Measurements from ENCODE around the gene TLR8.

Gene TLR8

DNA sequence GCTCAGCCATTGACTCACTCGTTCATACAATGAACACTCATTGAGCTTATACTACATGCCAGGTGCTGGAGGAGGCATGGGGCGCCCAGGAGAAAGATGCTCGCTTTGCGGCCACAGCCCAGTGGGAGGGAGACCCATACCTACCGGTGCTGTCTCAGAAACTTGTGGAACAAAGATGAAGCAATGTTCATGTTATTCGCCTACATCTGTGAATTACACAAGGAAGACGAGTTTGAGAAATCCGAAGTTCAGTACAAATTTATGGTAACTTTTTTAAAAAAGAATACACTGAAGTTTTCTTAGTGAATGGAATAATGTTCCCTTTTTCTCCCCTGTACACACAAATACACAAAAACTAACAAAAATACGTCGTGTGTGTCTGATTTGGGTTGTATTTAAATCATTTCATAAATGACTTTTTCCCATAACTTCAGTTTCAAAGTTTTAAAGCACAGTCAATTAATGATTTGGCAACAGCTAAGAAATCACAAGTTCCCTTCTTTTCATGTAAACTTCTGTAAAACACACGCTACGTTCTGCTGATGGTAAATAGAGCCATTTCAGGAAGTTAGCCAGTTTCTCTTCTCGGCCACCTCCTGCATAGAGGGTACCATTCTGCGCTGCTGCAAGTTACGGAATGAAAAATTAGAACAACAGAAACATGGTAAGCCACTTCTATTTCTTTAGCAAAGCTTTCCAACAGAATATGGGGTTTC is at the start of gene TLR8:
TLR8 (plus strand) TSS at position 575 of the 716 bp plus-strand sequence; CDS start at position 662, 87 bp downstream.
- DNase-seq (ENCODE audit: low read depth in 2 of 2), result no peak

DNA sequence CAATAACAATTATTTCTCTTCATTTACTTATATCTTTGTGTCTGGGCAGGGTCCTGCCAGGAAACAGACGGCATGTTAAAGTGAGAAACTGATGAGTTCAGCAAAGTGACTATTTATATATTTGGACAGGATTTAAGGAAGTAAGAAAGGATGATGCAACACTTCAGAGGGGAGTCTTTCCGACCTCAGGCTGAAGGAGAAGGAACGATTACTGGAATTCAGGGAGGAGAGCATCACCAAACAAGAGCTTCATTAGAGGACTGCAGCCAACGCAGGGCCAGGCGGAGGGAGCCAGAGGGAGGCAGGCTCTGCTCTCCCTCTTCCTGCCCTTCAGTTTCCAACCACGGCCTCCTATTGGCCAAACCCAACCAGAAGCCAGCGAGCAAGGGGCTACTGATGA is 41.1 kb upstream of the TLR8 start:
- DNase-seq (ENCODE audit: low read depth in 2 of 2), result no peak

DNA sequence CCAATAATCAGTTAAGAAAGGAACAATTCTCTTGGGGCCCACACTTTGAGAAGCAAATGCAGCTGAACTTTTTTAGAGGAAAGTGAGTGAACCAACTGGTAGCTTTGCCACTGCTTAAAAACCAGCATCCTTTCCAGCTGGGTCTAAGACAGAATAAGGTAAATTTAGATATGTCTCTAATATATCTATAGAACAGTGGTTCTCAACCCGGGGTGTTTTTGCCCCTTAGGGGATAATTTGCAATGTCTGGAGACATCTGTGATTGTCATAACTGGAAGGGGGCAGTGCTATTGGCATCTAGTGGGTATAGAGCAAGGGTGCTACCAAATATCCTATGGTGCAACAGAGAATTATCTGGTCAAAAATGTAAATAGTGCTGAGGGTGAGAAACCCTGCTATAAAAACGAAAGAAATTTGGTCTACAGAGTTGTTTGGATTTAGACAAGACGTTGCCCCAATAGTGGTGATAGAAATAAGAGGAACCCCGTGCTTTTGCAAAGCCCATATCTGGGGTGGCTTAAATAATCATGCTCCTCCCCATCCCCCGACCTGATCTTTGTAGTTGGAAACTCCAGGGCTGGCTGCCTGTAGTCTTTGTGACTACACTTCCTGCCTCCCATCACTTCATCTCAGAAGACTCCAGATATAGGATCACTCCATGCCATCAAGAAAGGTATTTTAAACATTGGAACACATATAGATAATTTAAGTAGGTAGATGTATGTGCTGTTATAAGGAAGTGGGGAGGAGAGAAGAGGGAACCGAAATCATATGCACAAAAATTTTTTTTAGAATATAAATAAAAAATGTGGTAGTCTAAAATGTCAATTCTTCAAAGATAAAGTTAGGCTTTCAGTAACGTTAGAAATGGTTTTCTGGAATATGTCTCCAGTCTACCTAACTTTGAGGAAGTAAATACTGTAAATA is 39.7 kb upstream of the TLR8 start, which contains the start of gene TLR7:
TLR7 (plus strand) TSS at position 622 of the 927 bp plus-strand sequence. CDS start 507 bp downstream, outside the sequence.
- DNase-seq (ENCODE audit: low read depth in 2 of 2), result no peak

DNA sequence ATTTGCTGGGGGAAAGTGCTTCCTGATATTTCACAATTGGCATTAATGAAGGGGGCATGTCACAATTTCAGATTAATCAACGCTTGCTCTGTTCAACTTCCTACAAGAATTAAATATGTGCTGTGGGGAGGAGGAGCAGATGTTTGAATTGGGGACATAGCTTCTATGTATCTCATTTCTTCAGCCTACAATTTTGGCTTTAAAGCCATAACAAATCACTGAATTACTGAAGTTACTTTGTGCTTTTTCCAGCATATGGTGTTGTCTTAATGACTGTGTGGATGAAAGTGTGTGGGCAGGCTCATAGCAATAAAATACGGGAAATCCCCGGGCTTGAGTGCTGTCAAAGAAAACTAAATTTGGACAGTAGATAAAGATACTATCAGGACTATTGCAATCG is 38.7 kb upstream of the TLR8 start:
- no peak for DNase-seq (ENCODE audit: low read depth in 2 of 2)

DNA sequence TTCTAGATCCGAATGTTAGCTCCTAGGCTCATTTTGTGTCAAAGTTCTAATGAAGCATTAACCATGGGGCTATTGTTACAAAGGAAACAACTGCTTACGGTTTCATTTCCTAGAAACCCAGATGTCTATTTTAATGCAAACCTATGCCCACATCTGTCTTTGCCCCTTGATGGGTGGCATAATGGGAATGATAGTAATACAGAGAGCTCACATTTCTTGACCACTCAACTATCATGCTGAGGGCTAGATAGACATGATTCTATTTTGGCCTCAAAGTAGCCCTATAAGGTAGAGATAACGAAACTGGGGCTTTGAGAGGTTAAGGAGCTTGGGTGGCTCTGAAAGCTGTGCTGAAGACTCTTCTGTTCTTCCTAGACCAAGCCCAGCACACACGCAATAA is 37.7 kb upstream of the TLR8 start:
- no peak for DNase-seq (ENCODE audit: low read depth in 2 of 2)

DNA sequence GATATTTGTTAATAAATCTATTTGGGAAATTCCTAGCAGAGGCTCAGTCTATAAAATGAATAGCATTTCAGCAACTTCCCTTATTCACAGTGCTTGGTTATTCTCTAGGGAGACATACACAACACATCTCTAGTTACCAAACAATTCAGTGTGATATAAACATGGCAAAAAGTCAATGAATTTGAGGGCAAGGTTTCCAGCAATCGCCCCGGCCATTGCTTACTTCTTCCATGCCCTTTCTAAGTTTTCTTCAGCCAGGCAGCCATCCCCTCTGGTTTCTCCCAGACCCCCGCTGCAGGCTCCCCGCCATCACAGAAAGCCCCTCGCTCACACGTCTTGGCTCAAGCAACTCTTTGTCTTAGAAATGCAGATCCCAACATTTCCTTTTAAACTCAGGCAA is 35.2 kb upstream of the TLR8 start:
- DNase-seq (ENCODE audit: low read depth in 2 of 2), result no peak

DNA sequence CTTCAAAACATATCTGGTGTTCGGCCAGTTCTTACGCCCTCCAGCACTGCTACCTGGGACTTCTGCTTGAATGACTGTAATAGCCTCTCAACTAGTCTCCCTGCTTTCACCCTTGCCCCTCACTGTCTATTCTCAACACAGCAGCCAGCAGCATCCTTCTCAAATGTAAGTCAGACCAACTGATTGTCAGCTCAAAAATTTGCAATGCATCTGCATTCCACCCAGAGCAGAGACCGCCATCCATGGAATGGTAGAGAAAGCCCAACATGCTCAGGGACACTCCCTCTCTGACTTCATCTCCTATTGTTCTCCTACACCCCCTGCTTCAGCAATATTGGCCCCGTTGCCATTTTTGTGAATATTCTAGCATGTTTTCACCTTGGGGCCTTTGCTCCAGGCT is 33.7 kb upstream of the TLR8 start:
- no peak for DNase-seq (ENCODE audit: low read depth in 2 of 2)

DNA sequence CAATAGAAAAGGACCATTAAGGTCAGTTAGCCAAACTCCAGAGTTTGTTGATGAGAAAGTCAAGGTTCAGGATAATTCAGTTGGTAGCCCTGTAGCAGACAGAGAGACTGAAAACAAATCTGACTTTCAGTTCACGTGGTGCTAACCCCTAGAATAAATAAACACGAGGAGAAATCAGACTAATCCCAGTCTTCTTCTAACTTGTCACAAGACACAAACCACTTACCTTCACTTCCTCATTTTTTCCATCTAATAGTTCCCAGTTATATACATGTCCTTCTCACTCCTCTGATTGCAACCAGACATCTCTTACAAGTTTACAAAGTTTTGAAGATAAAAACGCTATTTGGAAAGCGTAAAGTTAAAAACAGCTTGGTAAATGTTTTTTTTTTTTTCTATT is 31.8 kb upstream of the TLR8 start:
- DNase-seq (ENCODE audit: low read depth in 2 of 2), result no peak

DNA sequence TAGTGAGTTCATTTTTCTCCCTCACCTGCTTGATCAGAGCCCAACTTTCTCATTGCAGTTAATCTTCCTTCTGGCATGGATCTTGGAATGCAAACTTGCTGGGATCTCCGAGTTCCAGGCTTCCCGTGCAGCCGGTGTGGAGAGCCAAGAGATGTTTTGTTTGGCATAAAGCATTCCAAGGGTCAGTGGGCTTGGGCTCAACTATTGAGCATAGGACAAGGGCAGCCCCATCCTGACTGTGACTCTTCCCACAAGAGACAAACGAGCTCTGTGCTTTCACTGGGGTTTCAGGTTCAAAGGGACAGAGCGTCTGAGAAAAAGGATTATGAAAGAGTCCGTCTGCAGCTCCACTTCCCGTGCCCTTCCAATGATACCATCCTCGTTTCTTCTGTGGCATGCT is 29.0 kb upstream of the TLR8 start:
- DNase-seq (ENCODE audit: low read depth in 2 of 2), result no peak

DNA sequence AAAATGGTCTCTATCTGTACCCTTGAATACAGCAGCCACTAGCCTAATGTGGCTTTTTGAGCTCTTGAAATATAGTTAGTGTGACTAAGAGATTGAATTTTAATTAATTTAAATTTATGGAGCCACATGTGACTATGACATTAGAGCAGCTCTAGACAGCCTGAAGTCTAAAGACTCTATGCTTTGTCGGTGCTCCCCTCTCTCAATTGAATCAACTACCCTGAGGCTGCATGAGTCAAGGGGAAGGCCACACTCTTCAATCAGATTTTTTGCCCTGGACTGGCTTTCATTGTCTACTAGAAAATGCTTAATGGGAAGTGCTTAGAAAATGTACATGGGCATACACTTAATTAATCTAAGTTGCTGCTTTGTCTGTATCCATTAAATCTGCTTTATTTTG is 27.9 kb upstream of the TLR8 start:
- DNase-seq (ENCODE audit: low read depth in 2 of 2), result no peak

DNA sequence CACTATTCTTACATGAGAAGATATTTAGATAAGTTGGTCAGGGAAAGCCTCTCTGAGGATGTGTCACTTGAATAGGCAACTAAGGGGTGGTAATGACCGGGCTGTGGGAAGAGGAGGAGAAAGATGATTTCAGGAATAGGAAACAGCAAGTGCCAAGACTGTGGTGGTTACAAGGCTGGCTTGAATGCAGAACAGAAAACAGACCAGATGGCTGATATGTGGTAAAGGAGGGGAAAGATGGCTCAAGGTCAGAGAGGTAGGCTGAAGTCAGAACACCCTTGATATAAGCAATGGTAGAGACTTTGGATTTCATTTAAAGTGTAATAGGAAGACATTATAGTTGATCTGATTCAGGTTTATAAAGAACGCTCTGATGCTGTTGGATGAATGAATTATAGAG is 24.5 kb upstream of the TLR8 start:
- no peak for DNase-seq (ENCODE audit: low read depth in 2 of 2)

DNA sequence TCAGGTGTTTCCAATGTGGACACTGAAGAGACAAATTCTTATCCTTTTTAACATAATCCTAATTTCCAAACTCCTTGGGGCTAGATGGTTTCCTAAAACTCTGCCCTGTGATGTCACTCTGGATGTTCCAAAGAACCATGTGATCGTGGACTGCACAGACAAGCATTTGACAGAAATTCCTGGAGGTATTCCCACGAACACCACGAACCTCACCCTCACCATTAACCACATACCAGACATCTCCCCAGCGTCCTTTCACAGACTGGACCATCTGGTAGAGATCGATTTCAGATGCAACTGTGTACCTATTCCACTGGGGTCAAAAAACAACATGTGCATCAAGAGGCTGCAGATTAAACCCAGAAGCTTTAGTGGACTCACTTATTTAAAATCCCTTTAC is 20.9 kb upstream of the TLR8 start:
- DNase-seq (ENCODE audit: low read depth in 2 of 2), result no peak

DNA sequence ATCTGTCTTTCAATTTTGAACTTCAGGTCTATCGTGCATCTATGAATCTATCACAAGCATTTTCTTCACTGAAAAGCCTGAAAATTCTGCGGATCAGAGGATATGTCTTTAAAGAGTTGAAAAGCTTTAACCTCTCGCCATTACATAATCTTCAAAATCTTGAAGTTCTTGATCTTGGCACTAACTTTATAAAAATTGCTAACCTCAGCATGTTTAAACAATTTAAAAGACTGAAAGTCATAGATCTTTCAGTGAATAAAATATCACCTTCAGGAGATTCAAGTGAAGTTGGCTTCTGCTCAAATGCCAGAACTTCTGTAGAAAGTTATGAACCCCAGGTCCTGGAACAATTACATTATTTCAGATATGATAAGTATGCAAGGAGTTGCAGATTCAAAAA is 19.9 kb upstream of the TLR8 start:
- DNase-seq (ENCODE audit: low read depth in 2 of 2), result no peak

DNA sequence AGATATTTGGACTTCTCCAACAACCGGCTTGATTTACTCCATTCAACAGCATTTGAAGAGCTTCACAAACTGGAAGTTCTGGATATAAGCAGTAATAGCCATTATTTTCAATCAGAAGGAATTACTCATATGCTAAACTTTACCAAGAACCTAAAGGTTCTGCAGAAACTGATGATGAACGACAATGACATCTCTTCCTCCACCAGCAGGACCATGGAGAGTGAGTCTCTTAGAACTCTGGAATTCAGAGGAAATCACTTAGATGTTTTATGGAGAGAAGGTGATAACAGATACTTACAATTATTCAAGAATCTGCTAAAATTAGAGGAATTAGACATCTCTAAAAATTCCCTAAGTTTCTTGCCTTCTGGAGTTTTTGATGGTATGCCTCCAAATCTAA is 19.3 kb upstream of the TLR8 start:
- DNase-seq (ENCODE audit: low read depth in 2 of 2), result no peak

DNA sequence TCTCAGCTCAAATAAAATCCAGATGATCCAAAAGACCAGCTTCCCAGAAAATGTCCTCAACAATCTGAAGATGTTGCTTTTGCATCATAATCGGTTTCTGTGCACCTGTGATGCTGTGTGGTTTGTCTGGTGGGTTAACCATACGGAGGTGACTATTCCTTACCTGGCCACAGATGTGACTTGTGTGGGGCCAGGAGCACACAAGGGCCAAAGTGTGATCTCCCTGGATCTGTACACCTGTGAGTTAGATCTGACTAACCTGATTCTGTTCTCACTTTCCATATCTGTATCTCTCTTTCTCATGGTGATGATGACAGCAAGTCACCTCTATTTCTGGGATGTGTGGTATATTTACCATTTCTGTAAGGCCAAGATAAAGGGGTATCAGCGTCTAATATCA is 18.7 kb upstream of the TLR8 start:
- no peak for DNase-seq (ENCODE audit: low read depth in 2 of 2)

DNA sequence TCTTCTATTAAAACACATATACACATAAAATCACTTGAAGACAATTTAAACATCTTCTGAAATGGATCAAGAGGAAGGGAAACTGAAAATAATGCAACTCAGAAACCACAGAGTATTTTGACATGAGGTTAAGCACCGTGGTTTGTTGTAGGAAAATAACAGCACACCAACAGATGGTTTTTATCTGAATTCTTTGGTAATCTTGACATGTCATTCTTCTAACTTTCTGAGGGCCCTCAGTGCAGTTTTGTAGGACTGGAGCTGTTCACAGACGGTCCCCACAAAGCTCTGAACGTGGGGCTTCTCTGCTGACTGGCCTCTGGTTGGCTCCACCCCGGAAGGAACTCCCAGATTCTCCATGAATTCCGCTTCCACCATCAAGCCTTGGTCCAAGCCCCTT is 16.0 kb upstream of the TLR8 start:
- DNase-seq (ENCODE audit: low read depth in 2 of 2), result no peak

DNA sequence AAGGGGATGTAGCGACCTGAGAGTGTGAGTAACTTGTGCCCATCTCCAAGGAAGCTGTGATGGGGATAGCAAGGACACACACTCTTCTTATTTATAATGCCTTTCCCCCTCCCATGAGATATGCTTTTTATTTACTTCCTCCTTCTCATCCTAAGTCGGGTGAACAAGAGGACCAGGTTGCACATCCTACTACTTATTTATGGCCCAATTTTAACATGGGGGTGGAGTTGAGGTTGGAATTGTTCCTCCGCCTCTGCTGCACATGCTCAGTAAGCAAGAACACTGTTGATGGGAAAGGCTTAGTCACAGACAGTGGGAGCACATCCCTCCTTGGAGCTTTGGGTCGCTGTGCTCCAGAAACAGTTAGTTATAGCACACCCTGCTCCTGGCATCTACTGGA is 15.2 kb upstream of the TLR8 start:
- DNase-seq (ENCODE audit: low read depth in 2 of 2), result no peak

DNA sequence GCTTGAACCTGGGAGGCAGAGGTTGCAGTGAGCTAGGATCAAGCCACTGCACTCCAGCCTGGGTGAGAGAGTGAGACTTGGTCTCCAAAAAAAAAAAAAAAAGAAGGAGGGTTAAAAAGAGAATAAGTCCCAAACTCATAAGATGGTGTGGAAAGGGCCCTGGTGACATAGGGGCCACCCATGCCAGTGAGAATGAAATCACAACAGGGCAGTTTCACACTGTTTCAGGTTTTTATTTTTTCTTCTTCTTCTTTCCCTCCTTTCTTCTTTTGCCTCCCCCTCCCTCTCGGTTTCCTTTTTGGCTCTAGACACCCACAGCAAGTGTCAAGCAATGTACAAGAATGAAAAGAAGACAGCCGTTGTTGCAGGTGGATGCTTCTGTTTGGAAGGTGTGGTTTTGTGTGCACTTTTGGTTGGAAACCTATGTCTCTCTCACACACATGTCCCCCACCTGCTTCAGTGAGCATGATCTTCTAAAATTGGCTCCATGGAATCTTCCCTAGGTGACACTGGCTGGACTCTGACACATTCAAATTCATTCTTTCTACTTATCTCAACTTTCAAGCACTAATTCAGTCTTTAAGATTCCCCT is 14.4 kb upstream of the TLR8 start:
- DNase-seq (ENCODE audit: low read depth in 2 of 2), result no peak

DNA sequence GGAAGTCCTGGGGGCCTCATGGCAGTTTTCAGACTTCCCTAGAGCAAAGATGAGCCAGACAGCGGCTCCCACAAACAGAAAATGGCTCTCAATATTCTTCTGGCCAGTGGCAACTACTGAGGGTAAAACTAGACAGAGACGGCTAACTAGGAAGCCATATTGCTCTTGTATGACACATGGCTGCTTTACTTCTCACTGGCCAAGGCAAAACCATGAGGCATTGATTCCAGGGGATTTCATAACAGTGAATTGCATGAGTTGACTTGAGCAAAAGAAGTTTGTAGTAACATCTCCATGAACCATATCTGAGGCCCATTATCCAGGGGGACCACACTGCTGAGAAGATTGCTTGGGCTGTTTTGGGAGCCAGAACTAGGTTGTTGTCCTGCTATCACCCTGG is 13.7 kb upstream of the TLR8 start:
- no peak for DNase-seq (ENCODE audit: low read depth in 2 of 2)

DNA sequence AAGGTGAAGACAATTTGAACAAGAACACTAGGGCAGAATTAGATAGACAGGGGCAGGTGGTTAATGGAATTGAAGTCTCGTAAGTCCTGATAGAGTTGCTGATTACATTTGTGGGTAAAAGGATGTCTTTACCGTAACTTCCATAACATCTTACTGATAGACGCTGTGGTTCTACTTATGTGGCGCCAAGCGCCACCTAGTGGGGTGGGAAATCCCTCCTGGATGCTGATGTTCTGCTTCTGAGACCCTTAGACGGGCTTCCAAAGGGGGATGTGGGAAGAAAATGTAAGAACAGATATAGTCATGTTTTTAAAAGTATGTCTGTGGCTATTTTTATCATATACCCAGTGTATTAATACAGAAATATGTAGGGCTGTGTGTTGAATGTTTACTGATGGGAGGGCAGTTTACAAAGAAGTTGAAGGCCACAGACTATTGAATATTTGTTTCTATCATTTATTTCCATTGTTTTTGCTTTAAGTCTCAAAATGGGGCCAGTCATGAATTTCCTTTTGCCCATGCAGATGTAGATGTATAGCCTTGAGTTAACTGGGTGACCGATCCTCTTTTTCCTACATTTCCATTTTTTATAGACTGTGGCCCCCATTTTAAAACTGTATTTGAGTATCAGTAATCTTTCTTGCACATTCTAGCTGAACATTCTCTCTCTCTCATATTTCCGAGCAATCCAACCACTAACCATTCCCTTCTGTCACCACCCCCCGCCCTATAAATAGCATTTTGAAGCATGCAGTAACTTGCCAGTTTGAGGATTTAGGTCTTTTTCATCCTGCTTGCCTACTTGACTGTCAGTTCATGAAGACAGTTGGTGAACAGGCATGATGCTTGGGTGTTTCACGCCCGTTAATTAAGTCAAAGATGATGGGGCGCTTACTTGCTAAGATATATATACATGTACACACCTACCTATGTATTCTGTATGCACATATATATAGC is 12.1 kb upstream of the TLR8 start:
- DNase-seq (ENCODE audit: low read depth in 2 of 2), result peak in 1 of 2 donors; percentile 6

DNA sequence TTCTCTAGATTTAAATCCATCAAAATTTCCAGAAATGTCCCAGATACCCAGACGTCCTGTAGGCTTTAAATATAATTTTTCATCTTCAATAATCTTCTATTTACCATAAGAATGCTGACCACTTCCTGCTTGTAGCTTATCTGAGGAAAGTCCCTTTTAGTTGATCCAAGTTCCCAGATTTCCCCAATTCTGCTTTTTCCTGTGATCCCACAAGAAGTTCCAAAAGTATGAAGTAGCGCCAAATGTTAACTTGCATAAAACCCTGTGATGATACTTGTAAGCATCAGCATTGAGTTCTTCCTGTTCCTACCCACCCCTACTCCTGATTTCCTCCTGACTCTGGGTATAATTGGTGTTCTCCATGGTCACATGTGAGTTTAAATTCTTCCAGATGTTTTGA is 10.6 kb upstream of the TLR8 start:
- DNase-seq (ENCODE audit: low read depth in 2 of 2), result no peak

DNA sequence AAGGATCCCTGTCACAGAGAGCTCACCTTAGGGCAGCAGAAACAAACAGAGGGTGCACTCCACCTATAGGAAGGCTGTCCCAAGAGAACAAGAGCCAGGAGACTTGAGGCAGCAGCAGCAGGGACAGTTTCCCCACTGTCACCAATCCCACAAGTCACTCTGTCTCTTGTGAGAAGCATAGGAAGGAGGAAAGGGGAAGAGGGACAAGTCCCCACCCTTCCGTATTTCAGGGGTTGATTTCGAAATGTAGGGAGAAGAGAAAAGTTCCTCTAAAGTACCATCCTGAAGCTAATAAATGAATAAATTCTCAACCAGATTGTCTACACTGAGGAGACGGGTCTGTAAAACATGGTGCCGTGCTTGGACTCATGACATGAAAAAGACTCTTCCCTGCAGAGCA is 9.5 kb upstream of the TLR8 start:
- no peak for DNase-seq (ENCODE audit: low read depth in 2 of 2)
